HFFc6 (cell line): ENCODE measurements around the gene PRKG1. TPM values are rescaled to one million over a fixed set of nuclear protein-coding genes. Genes with fewer than 3 reads are reported as not detected.

Source experiments
- DNase-seq: peaks from one replicate; pipeline ENCODE4 v3.0.0-alpha.2; 2018
- H3K27ac Mint-ChIP-seq: 2 replicates; pipeline ENCODE4 v1.8.0; 2020; ENCODE audit warnings: mild to moderate bottlenecking, mixed read lengths
- H3K27me3 Mint-ChIP-seq: 2 replicates; pipeline ENCODE4 v1.8.0; 2021; ENCODE audit warnings: mild to moderate bottlenecking, moderate library complexity, mixed read lengths; ENCODE audit not compliant: insufficient read depth
- H3K36me3 Mint-ChIP-seq: 2 replicates; pipeline ENCODE4 v1.8.0; 2021; ENCODE audit warnings: low read depth, mixed read lengths
- H3K4me1 Mint-ChIP-seq: 2 replicates; pipeline ENCODE4 v1.8.0; 2020; ENCODE audit warnings: low read depth, mixed read lengths
- H3K4me3 Mint-ChIP-seq: 2 replicates; pipeline ENCODE4 v1.8.0; 2020; ENCODE audit warnings: mild to moderate bottlenecking, moderate library complexity, mixed read lengths
- H3K9me3 Mint-ChIP-seq: 2 replicates; pipeline ENCODE4 v1.8.0; 2020; ENCODE audit warnings: mild to moderate bottlenecking, mixed read lengths
- total RNA-seq, 6 experiments: library from RNA; stranded (reverse); fragmentation: NEBNext Ultra II Directional; extraction: Animal tissue kit (Norgen Biotek cat#: 25700); gene quantifications; 2 replicates in 1 of 6; 3 replicates in 5 of 6; pipeline ENCODE4 v1.2.3, GENCODE V29; 2021
- TF ChIP-seq, protein P1 (sequence below): fragments of 200-600 bp; sonication (generic); IDR thresholded peaks from 2 replicates; pipeline ENCODE4 v1.5.0; 2021; ENCODE audit warnings: antibody characterized with exemption, mild to moderate bottlenecking

Gene PRKG1
- total RNA-seq, 6 experiments from 2014 or later: 9.3 to 10.1 (median 9.8) TPM

DNA sequence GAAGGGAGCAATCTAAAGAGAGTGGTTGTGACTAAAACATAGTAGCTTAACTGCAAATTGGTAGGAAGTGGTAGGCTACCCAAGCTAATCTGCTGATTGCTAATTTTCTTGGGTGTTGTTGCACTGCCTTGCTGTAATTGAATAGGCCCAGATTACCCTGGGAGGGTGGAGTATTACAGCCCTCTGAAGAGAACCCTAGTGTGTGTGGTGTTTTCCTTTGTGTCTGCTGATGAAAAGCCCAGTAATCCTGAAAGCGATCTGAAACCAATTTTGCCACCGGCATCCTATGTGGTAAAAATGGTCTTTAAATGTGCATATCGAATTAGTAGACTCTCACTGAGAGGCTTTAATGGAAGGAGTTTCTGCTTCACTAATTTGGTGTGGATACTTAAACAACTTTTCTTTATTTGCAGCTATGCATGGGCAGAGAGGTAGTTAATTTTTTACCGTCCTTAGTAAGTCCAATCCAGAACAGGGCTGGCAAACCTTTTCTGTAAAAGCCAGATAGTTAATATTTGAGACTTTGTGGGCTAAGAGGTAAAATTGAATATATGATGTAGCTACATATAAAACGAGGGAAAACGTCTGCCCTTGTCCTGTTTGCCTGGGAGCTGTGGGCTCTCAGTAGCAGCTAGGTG is 532.7 kb downstream of the PRKG1 start:
- Mint-ChIP-seq H3K9me3 (no peaks in the 10 kb centered on the region; the same call in 1 of the 2 replicates), H3K27me3 (no peaks in the 10 kb centered on the region; the same call in 1 of the 2 replicates), H3K4me3 (no peak overlapping the region), H3K4me1 (peaks cover 6% of the 10 kb centered on the region; the same call in 1 of the 2 replicates), H3K36me3 (no peaks in the 10 kb centered on the region), H3K27ac (no peak overlapping the region)
- TF ChIP-seq, protein P1, sequence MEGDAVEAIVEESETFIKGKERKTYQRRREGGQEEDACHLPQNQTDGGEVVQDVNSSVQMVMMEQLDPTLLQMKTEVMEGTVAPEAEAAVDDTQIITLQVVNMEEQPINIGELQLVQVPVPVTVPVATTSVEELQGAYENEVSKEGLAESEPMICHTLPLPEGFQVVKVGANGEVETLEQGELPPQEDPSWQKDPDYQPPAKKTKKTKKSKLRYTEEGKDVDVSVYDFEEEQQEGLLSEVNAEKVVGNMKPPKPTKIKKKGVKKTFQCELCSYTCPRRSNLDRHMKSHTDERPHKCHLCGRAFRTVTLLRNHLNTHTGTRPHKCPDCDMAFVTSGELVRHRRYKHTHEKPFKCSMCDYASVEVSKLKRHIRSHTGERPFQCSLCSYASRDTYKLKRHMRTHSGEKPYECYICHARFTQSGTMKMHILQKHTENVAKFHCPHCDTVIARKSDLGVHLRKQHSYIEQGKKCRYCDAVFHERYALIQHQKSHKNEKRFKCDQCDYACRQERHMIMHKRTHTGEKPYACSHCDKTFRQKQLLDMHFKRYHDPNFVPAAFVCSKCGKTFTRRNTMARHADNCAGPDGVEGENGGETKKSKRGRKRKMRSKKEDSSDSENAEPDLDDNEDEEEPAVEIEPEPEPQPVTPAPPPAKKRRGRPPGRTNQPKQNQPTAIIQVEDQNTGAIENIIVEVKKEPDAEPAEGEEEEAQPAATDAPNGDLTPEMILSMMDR: no peak
- DNase-seq: no peak

DNA sequence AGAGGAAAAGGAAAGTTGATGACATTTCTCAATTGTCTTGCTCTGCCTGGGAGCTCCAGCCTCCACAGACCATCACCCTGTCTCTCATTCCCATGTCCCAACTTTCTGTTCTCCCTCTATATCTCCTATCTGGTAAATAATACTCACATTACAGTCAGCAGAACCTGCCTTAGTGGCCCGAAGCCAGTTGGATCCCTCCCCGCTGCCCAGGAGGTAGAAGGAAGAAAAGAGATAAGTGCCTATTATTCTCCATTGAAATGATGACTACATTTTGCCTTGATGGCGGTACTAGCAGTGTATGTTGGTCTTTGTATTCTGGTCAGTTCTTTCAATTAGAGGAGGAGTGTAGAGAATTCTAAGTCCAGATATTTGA is 533.2 kb downstream of the PRKG1 start:
- TF ChIP-seq, protein P1: no peak
- no peak for DNase-seq
- H3K9me3 Mint-ChIP-seq: no peaks in the 10 kb centered on the region; the same call in 1 of the 2 replicates
- H3K36me3 Mint-ChIP-seq: no peaks in the 10 kb centered on the region
- no peaks in the 10 kb centered on the region; the same call in 1 of the 2 replicates for H3K27me3 Mint-ChIP-seq
- peaks cover 1% of the 10 kb centered on the region; the same call in 1 of the 2 replicates for H3K4me1 Mint-ChIP-seq
- H3K4me3 Mint-ChIP-seq: no peak overlapping the region
- H3K27ac Mint-ChIP-seq: no peak overlapping the region

DNA sequence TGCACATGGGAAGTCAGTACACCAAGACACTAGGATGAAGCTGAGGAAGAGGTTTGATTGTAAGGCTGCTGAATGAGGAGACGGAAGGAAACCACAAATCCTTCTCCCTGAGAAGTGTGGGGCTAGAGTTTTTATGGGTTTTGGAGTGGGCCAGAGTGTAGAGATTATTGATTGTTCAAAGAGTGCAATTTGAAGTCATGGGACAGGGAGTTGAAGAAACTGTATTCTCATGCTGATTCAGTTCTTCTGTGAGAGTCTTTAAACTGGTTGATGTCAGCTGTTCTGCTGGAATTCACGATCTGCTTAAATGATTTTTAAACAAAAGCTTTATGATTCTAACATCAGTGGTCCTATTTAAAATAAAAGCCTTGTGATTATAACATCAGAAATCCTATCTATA is 533.9 kb downstream of the PRKG1 start:
- Mint-ChIP-seq H3K27me3 (peaks cover 2% of the 10 kb centered on the region), H3K4me1 (no peaks in the 10 kb centered on the region), H3K4me3 (no peak overlapping the region), H3K9me3 (no peaks in the 10 kb centered on the region; the same call in 1 of the 2 replicates), H3K36me3 (no peaks in the 10 kb centered on the region), H3K27ac (no peak overlapping the region)
- DNase-seq: no peak
- TF ChIP-seq, protein P1: no peak

DNA sequence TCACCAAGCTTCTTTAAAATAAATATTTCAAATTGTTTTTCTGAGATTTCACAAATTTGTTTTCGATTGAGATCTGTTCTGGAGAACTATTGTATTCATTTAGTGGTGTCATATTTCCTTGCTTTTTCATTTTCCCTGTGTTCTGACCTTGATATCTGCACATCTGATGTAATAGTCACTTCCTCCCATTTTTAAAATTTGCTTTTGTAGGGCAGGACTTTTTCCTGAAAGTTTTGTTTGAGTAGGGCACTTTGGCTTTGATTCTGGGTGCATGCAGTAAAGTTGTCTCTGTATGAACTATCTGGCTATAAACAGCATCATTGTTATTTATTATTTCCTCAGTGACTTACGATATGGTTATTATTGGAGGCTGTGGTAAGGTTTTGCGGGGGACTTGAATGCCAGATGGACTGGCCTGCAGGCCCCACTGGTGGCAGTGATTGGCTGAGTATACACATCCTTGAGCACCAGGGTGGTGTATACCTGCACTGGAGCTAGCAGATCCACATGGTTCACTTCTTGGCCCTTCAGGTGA is 541.5 kb downstream of the PRKG1 start:
- no peak overlapping the region for H3K27ac Mint-ChIP-seq
- no peak for DNase-seq
- TF ChIP-seq, protein P1: no peak

DNA sequence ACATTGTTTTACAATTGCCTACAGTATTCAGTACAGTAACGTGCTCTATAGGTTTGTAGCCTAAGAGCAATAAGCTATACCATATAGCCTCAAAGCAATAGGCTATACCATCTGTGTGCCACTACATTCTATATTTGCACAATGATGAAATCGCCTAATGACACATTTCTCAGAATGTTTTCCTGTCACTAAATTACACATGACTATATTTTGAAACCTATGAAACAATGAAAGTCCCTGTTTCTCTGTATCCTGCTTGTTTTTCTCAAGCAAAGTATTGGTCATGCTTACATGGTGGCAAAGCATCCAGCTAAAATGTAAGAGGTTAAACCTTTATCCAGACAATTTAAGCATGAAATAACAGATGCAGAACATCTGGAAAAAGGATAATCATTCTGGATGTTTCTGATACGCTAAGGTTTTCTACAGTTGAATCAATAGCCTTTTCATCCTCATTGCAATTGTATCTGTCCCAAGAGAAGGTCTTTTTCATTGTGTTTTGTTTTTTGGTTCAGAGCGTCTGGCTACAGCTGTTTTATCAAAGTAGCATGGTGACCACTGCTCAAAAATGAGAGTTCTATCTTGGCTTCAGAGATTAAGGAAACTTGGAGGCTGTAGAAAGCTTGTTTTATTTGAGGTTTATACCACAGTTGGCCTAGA is 543.4 kb downstream of the PRKG1 start:
- Mint-ChIP-seq H3K4me3 (no peak overlapping the region), H3K4me1 (no peaks in the 10 kb centered on the region; the same call in 1 of the 2 replicates), H3K27ac (no peak overlapping the region), H3K9me3 (peaks cover 12% of the 10 kb centered on the region), H3K27me3 (peaks cover 2% of the 10 kb centered on the region; the same call in 1 of the 2 replicates), H3K36me3 (no peaks in the 10 kb centered on the region)
- no peak for DNase-seq
- TF ChIP-seq, protein P1: no peak

More for the DNA sequence above, 541.5 kb downstream of the PRKG1 start:
- H3K4me3 Mint-ChIP-seq: no peak overlapping the region
- H3K36me3 Mint-ChIP-seq: no peaks in the 10 kb centered on the region
- H3K9me3 Mint-ChIP-seq: peaks cover 12% of the 10 kb centered on the region
- peaks cover 2% of the 10 kb centered on the region; the same call in 1 of the 2 replicates for H3K27me3 Mint-ChIP-seq
- no peaks in the 10 kb centered on the region; the same call in 1 of the 2 replicates for H3K4me1 Mint-ChIP-seq
